Measurements from ENCODE around the gene SUCO.
"Not testable (repeated sequence)": the region's sequence is repeated elsewhere in the genome, so short reads cannot be mapped to it uniquely, and the experiment has no call there.

SUCO gene

DNA sequence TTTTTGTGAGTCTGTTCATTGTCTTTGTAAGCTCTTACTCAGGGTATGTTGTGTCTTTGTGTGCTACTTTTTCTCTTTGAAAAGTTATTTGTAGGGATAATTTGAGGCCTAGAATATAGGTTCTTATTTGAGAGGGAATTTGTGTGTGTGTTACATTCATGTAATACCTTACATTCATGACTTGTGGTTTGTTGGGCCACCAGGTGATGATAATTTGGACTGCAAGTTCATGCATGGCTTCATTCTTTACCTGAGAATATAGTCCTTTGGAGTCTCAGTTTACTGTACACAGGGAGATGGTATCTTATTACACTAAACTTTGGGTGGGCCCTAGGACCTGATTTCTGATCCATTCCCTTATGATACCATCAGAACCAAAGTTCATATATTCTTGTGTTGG lies 74.2 kb downstream of the SUCO start:
- DNase-seq (ENCODE audit: low read depth), result no peak

DNA sequence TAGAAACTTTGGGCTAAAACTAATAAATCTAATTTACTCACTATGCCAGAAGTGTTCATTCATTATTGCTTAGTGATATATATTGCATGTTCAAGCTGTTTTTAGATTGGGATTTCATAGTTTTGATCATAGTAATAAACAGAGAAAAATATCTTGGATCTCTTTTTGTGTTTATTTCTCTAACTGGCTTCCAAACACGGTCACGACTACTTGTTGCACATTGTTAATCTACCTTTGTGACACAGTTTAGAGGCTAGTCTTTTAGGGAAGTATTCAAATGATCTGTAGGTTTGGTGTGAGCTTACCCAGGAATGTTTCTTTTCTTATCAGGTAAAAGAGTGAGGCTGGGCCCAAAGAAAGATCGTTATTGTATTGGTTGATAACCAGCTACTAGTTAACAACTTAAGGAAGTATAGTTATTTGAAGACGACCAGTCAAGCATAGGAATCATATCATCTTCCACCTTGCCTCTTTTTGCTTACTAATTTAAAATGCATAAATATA lies 75.2 kb downstream of the SUCO start:
- DNase-seq (ENCODE audit: low read depth), result no peak

DNA sequence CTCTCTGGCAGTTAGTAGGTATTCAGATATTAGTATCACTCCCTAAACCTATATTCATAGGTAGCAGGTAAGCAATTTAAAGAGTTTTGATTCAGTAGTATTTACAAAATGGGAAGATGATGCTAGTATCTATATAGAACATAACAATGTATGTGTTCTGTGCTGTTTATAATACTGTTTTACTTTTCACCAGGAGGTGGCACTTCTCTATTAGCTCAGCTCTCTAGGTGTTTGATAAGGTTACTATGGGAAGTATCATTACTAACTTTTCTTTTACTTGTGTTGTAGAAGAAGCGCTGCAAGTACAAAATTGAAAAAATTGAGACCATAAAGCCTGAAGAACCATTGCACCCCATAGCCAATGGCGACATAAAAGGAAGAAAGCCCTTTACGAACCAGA lies 76.6 kb downstream of the SUCO start:
- DNase-seq (ENCODE audit: low read depth), result peak; percentile 27

DNA sequence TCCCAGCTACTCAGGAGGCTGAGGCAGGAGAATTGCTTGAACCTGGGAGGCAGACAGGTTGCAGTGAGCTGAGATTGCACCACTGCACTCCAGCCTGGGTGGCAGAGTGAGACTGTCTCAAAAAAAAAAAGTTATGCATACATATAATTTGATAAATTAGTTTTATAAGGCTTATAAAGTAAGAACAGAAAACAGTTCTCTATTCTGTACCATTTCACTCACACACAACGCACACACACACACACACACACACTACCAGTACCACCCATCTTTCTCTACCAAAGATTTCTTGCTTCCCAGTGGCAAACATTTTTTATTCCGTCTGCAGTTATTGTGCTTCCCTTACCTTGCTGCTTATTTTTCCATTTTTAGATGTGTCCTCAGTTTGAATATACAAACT lies 79.5 kb downstream of the SUCO start:
- no peak for DNase-seq (ENCODE audit: low read depth)

- peak; percentile 54 for DNase-seq (ENCODE audit: low read depth)
These were observed 80.3 kb downstream of the SUCO start for GRCh38 chr1:172613294-172613693.

DNA sequence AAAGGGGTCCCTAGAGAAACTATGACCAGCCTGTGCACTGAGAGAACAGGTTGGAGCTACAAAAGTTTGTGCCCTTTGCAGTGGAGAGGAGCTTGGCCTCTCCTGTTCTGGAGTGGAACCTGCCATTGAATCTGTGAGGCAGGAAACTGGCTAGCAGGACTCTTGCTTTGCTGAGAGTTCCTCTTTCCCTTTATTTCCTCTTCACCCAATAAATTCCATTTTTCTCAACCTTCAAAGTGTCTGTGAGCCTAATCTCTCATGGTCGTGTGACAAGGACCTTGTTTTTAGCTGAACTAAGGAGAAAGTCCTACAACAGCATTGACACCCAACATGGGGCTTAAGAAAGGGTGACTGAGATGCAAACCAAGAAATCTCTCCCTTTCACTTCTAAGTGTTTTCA lies 83.2 kb downstream of the SUCO start:
- no peak for DNase-seq (ENCODE audit: low read depth)

GRCh38 chr1:172616636-172617035 lies 83.7 kb downstream of the SUCO start:
- DNase-seq (ENCODE audit: low read depth), result no peak

GRCh38 chr1:172620603-172621002 lies 87.7 kb downstream of the SUCO start:
- not testable (repeated sequence) for DNase-seq (ENCODE audit: low read depth)

DNA sequence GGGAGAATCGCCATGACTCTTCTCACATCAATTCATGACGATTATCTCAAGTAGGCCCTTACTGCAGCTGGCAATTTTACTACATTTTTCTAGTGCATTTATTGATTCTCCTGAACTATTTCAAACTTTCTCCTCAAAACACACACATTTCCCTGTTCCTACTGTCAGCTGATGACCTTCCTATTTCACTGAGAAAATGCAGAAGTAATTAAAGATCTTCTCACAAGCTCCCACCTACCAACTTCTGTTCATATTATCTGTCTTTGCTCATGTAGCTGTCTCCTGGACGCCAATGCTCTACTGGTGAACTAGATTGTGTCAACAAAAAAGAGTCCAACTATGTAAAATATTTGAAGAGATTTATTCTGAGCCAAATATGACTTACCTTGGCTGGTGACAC lies 89.6 kb downstream of the SUCO start:
- DNase-seq (ENCODE audit: low read depth), result no peak

- DNase-seq (ENCODE audit: low read depth), result no peak
These were observed 90.8 kb downstream of the SUCO start for GRCh38 chr1:172623748-172624147.

DNA sequence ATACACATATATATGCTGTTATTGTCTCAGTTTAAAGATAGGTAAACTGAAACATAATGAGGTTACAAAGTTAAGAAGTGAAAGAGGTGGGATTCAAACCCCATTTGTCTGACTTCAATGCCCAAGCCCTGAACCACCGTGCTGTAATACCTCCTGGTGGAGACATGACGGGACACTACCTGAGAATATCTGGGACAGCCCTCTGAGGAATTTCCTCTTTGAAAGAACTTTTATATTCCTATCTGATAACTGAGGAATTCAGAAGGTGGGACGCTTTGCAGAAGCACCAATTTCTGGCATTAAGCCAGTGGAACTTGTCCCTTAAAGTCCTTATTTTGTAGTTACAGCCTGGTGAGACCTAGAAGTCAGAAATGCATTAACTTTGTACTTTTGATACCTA lies 93.9 kb downstream of the SUCO start:
- no peak for DNase-seq (ENCODE audit: low read depth)

- no peak for DNase-seq (ENCODE audit: low read depth)
These were observed 94.8 kb downstream of the SUCO start for GRCh38 chr1:172627702-172628101.

DNA sequence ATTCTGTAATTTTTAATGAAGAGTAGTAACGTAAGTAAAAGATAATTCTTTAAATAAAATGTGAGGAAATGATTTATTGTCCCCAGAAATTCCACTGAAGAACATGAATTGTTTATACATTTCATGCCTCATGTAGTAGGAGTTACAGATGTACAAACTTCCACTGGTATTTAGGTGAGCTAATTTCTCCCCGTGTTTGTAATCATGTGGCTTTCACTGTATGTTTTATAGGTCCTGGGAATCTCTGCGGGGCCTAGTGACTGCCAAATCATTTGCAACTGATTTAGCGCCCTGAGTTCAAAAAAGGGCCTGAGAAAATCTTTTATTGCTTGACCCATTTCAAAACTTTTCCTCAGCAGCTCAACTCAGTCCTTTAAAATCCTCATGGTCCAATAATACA lies 95.5 kb downstream of the SUCO start:
- peak; percentile 72 for DNase-seq (ENCODE audit: low read depth)

- no peak for DNase-seq (ENCODE audit: low read depth)
These were observed 96.2 kb downstream of the SUCO start for GRCh38 chr1:172629170-172629569.

DNA sequence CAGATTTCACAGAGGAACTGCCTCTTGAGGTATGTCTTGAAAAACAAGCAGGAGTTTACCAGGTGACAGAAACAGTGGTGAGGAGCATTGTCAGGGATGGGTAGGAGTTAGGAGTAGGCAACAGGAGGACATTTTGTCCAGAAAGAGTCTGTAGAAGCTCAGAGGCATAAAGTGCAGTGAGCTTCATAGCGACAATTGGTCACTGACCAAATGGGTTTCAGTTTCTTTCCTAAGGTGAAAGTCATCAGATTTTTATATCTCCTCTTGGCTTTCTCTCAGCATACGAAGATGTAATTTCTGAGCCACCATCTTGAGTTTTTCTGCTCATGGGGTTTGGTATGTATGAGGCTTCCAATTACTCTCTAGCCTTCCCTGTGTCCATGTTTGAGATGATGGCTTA lies 96.7 kb downstream of the SUCO start:
- no peak for DNase-seq (ENCODE audit: low read depth)

- DNase-seq (ENCODE audit: low read depth), result peak; percentile 53
These were observed 97.3 kb downstream of the SUCO start for GRCh38 chr1:172630056-172630818.

- DNase-seq (ENCODE audit: low read depth), result peak; percentile 45
These were observed 97.9 kb downstream of the SUCO start for GRCh38 chr1:172630868-172631267.

DNA sequence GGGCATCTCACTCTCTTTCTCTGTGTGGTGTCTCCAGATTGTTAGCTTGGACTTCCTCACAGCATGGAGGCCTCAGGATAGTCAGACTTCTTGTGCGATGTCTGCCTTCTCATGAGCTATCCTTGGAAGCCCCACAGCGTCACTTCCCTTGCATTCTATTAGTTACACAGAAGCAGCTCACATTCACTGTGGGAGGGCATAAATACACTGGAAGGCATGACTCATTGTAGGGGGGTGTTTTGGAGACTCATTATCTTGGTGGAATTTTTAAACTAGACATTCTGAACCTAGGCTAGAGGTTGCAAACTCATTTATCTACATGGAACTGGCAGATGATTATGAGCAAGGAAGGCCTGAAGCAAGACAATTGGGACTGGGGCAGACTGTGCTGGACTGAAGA lies 104.6 kb downstream of the SUCO start:
- peak; percentile 98 for DNase-seq (ENCODE audit: low read depth)

GRCh38 chr1:172638249-172638648 lies 105.3 kb downstream of the SUCO start:
- no peak for DNase-seq (ENCODE audit: low read depth)

- peak; percentile 98 for DNase-seq (ENCODE audit: low read depth)
These were observed 106.2 kb downstream of the SUCO start for GRCh38 chr1:172638885-172639831.

DNA sequence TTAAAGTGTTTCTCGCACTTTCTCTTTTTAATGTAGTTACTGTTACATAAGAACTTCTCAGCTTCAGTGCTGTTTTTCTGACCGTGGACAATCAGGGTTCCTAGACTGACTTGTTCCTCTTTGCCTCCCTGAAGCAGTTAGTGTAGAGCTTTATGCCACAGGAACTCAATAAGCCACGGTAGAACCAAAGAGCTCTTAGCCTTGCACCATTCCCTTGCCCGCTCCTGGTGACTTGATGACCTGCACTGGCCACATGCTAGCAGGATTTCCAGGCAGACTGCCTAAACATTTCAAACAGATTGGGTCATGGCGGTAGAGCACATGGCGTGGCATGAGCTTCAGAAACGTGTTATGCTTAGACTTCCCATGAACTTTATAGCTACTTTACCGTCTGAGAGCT lies 107.2 kb downstream of the SUCO start:
- peak; percentile 55 for DNase-seq (ENCODE audit: low read depth)

DNA sequence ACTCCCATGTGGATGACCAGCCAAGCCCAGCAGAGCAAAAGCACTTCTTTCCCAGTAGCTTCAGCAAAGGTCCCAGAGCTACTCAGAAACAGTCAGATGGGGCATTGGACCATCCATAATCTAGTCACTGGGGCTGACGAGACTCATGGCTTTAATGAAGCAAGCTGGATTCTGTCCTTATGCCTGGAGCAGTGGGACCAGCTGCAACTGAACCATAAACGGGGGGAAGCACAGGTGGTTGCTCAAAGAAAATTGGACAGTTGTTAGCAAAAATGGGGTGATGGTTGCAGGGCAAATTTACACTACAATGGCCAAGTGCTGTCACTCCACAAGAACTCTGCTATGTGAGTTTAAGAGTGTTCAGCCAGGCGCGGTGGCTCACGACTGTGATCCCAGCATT lies 108.5 kb downstream of the SUCO start:
- no peak for DNase-seq (ENCODE audit: low read depth)

DNA sequence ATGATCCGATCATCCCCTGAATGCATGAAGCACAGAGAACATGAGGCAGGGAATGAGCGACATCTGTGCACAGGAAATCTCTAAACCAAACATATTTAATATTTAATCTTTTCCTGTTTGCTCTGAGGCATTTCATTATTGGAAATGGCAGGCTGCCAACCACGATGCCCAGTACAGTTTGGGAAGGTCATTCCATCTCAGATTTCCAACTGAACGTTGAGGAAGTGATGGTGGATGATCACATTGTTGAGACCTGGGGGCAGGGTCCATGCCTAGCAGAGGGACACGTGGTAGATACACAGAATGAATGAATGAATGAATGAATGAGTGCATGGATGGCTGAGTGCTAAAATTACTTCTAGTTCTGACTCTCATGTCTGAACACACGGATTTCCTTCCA lies 110.0 kb downstream of the SUCO start:
- DNase-seq (ENCODE audit: low read depth), result no peak
